NT2/D1 (cell line): ENCODE data around the gene IRF2BP1.
"Not testable (repeated sequence)": the region's sequence is repeated elsewhere in the genome, so short reads cannot be mapped to it uniquely, and the experiment has no call there.

Experiments used
- DNase-seq: peaks from one replicate; pipeline ENCODE4 v3.0.0-alpha.2; 2011; ENCODE audit warnings: low read depth, low spot score
- H3K27me3 ChIP-seq: 2 replicates; pipeline ENCODE4 v1.6.0; 2011; ENCODE audit warnings: mild to moderate bottlenecking; ENCODE audit not compliant: insufficient read length, insufficient read depth
- H3K36me3 ChIP-seq: 2 replicates; pipeline ENCODE4 v1.6.1; 2011; ENCODE audit warnings: mild to moderate bottlenecking, low read length, mixed read lengths; ENCODE audit not compliant: insufficient read depth, insufficient read length
- H3K4me1 ChIP-seq: 2 replicates; pipeline ENCODE4 v1.5.1; 2011; ENCODE audit not compliant: insufficient read depth, insufficient read length
- H3K4me3 ChIP-seq: 2 replicates; pipeline ENCODE4 v1.5.1; 2011; ENCODE audit warnings: low read depth; ENCODE audit not compliant: insufficient read length
- H3K9ac ChIP-seq: 2 replicates; pipeline ENCODE4 v1.6.0; 2011; ENCODE audit warnings: low read depth; ENCODE audit not compliant: insufficient read length
- H3K9me3 ChIP-seq: 2 replicates; pipeline ENCODE4 v1.5.1; 2011; ENCODE audit warnings: mild to moderate bottlenecking, low read length; ENCODE audit not compliant: insufficient read depth
- SUZ12 ChIP-seq: IDR thresholded peaks from 2 replicates; pipeline ENCODE4 v1.6.1; 2011; ENCODE audit not compliant: insufficient read length, insufficient read depth; ENCODE audit errors: extremely low read depth
- YY1 ChIP-seq: IDR thresholded peaks from 2 replicates; pipeline ENCODE4 v1.6.1; 2011; ENCODE audit not compliant: insufficient read length, insufficient read depth
- ZNF274 ChIP-seq: IDR thresholded peaks from 2 replicates; pipeline ENCODE4 v1.6.1; 2011; ENCODE audit warnings: mild to moderate bottlenecking, low read depth, low read length

The IRF2BP1 gene

DNA sequence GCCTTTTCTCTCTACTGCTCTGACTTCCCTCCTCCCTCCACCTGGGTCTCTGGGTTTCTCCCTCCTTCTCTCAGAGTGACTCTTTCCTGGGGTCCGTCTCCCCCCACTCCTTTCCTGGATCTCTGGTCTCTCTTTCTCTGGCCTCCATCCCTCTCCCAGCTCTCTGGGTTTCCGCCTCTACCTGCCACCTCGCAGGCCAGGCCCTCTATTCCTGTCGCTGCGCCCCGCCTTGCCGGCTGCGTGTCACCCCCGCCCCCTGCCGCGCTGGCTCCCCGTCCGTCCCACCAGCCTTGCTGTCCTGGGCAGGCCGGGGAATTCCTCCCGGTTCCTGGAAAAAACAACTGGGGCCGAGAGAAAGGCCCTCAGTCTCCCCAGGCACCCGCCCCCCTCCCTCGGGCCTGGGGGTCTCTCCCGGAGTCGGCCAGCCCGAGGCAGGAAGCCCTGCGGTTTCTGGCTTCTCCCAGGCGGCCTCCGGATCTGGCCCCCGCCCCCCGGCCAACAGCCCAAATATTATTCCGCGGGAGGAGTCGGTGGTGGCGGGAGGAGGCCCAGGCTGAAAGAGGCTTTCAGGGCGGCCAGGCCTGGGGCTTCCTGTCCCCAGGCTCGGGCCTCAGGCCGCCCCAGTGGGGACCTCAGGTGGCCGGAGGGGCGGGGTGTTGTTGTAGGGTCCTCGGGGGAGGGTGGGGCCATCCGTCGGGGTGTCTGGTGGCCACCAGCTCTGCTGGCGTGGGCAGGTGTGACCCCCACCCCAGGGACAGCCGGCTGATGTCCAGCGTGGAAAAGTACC is 9.3 kb downstream of the IRF2BP1 start:
- DNase-seq = no peak
- peaks cover 10% of the 10 kb centered on the region for H3K36me3 ChIP-seq
- peaks cover 11% of the 10 kb centered on the region for H3K4me1 ChIP-seq
- no peaks in the 10 kb centered on the region for H3K27me3 ChIP-seq
- H3K9ac ChIP-seq = peak overlapping the region; percentile 51
- no peaks in the 10 kb centered on the region for H3K9me3 ChIP-seq
- TF ChIP-seq ZNF274 (no peak), YY1 (no peak), SUZ12 (no peak)
- H3K4me3 ChIP-seq = peak overlapping the region; percentile 19

DNA sequence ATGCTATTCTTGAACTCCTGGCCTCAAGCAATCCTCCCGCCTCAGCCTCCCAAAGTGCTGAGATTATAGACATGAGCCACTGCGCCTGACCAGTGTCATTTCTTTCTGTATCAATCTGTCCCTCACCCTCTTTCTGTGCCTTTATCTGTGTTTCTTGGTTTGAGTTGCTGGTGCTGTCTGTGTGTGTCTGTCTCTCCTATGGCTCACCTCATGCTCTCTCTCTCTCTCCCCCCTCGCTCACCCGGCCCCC is 9.9 kb downstream of the IRF2BP1 start:
- Histone ChIP-seq H3K4me3 (no peak overlapping the region), H3K9ac (peak overlapping the region; percentile 33), H3K36me3 (peaks cover 10% of the 10 kb centered on the region), H3K27me3 (no peaks in the 10 kb centered on the region), H3K9me3 (no peaks in the 10 kb centered on the region), H3K4me1 (peaks cover 9% of the 10 kb centered on the region)
- TF ChIP-seq YY1 (no peak), ZNF274 (no peak), SUZ12 (no peak)
- DNase-seq = no peak

- H3K36me3 ChIP-seq = peaks cover 10% of the 10 kb centered on the region
- no peak for DNase-seq
Measured at GRCh38 chr19:45874620-45874966, 11.3 kb downstream of the IRF2BP1 start.

DNA sequence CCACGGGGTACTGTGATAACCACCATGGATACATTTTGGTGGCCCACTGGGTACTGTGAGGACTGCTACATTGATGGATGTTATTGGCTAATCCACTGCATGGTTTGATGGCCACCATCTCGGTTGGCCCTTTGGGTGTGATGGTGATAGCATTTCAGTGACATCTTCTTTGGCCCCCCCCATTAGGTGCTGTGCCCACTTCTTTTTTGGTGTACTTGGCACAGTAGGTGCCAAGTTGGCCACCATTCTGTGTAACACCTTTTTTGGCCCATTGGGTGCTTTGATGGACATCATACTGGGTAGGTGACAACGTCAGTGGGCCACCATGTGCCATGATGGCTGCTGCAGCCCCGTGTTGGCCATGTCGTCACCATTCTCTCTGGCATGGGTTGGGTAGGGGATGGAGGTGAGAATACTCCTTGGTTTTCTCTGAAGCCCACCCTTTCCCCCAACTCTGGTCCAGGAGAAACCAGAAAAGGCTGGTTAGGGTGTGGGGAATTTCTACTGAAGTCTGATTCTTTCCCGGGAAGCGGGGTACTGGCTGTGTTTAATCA is 12.6 kb downstream of the IRF2BP1 start:
- Histone ChIP-seq H3K36me3 (peaks cover 10% of the 10 kb centered on the region), H3K4me1 (peaks cover 7% of the 10 kb centered on the region), H3K9me3 (no peaks in the 10 kb centered on the region), H3K4me3 (no peak overlapping the region), H3K27me3 (no peaks in the 10 kb centered on the region), H3K9ac (no peak overlapping the region)
- TF ChIP-seq ZNF274 (no peak), YY1 (no peak), SUZ12 (no peak)
- no peak for DNase-seq

More at GRCh38 chr19:45874620-45874966, 11.3 kb downstream of the IRF2BP1 start:
- no peak for TF ChIP-seq YY1
- TF ChIP-seq ZNF274 = no peak
- TF ChIP-seq SUZ12 = no peak
- H3K4me1 ChIP-seq = peaks cover 7% of the 10 kb centered on the region
- H3K9me3 ChIP-seq = no peaks in the 10 kb centered on the region
- H3K9ac ChIP-seq = no peak overlapping the region
- no peaks in the 10 kb centered on the region for H3K27me3 ChIP-seq
- no peak overlapping the region for H3K4me3 ChIP-seq

GRCh38 chr19:45872095-45872919 is 13.6 kb downstream of the IRF2BP1 start:
- H3K27me3 ChIP-seq = no peaks in the 10 kb centered on the region
- H3K4me3 ChIP-seq = no peak overlapping the region
- TF ChIP-seq ZNF274 (no peak), SUZ12 (no peak), YY1 (no peak)
- no peak overlapping the region for H3K9ac ChIP-seq
- H3K9me3 ChIP-seq = no peaks in the 10 kb centered on the region
- H3K36me3 ChIP-seq = peaks cover 10% of the 10 kb centered on the region
- DNase-seq = no peak
- H3K4me1 ChIP-seq = peaks cover 5% of the 10 kb centered on the region

DNA sequence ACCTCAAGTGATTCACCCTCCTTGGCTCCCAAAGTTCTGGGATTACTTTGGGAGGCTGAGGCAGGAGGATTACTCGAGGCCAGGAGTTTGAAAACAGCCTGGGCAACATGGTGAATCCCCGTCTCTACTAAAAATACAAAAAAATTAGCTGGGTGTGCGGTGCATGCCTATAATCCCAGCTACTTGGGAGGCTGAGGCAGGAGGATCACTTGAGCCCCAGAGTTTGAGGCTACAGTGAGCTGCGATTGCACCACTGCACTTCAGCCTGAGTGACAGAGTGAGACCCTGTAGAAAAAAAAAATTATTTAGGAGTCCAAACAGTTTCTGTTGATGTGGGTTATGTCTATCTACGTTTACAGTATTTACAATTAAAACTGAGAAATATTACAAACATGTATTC is 15.1 kb downstream of the IRF2BP1 start:
- H3K9ac ChIP-seq = no peak overlapping the region
- DNase-seq = no peak
- no peaks in the 10 kb centered on the region for H3K27me3 ChIP-seq
- peaks cover 10% of the 10 kb centered on the region for H3K36me3 ChIP-seq
- TF ChIP-seq SUZ12 = no peak
- no peak for TF ChIP-seq YY1
- TF ChIP-seq ZNF274 = no peak
- H3K4me3 ChIP-seq = no peak overlapping the region
- H3K9me3 ChIP-seq = no peaks in the 10 kb centered on the region
- peaks cover 6% of the 10 kb centered on the region for H3K4me1 ChIP-seq

DNA sequence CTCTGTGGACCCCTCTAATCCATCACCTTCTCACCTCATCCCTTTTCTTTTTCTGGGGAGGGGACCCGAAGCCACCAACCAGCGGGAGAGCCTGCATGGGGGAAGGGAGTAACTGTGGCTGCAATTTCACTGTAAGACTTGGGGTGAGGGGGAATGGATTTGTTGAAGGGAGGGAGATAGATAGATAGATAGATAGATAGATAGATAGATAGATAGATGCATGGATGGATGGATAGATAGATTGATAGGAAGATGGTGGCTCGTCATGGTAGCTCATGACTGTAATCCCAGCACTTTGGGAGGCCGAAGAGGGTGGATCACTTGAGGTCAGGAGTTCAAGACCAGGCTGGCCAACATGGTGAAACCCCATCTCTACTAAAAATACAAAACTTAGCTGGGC is 18.7 kb downstream of the IRF2BP1 start:
- H3K36me3 ChIP-seq, H3K27me3 ChIP-seq, H3K4me3 ChIP-seq, H3K4me1 ChIP-seq, H3K9ac ChIP-seq, H3K9me3 ChIP-seq, DNase-seq: not testable (repeated sequence)
